CD4-positive, alpha-beta T cell treated with Interleukin-6 for 4 hours (primary cell): Measurements from ENCODE around the gene LCN10.

Experiments
- DNase-seq: peaks from one replicate; pipeline ENCODE4 v3.0.0-alpha.2; 2020; ENCODE audit warnings: mixed read lengths

LCN10 gene

GRCh38 chr9:136697821-136698526 is 44.8 kb downstream of the LCN10 start:
- no peak for DNase-seq

GRCh38 chr9:136697146-136697820 is 45.5 kb downstream of the LCN10 start:
- no peak for DNase-seq

GRCh38 chr9:136696502-136696901 is 46.2 kb downstream of the LCN10 start:
- DNase-seq: no peak

GRCh38 chr9:136695955-136696354 is 46.8 kb downstream of the LCN10 start:
- DNase-seq: no peak

- DNase-seq: no peak
Observed at GRCh38 chr9:136695435-136695895, 47.3 kb downstream of the LCN10 start.

GRCh38 chr9:136694872-136695247 is 47.9 kb downstream of the LCN10 start:
- DNase-seq: no peak

GRCh38 chr9:136694163-136694871 is 48.4 kb downstream of the LCN10 start:
- peak; percentile 26 for DNase-seq

- DNase-seq: no peak
Observed at GRCh38 chr9:136693490-136694162, 49.1 kb downstream of the LCN10 start.

GRCh38 chr9:136693135-136693489 is 49.6 kb downstream of the LCN10 start:
- DNase-seq: no peak

GRCh38 chr9:136692185-136693134 is 50.3 kb downstream of the LCN10 start:
- no peak for DNase-seq

GRCh38 chr9:136691316-136692184 is 51.2 kb downstream of the LCN10 start:
- no peak for DNase-seq

GRCh38 chr9:136690806-136691261 is 51.9 kb downstream of the LCN10 start:
- DNase-seq: no peak

GRCh38 chr9:136690104-136690805 is 52.5 kb downstream of the LCN10 start:
- no peak for DNase-seq

- no peak for DNase-seq
Observed at GRCh38 chr9:136689108-136689460, 53.7 kb downstream of the LCN10 start.

GRCh38 chr9:136688274-136689107 is 54.2 kb downstream of the LCN10 start:
- no peak for DNase-seq
